SK-N-MC (cell line): ENCODE results near the gene COL4A1.

ENCODE experiments used
- EZH2 ChIP-seq: fragments of 200-600 bp; sonication (generic); IDR thresholded peaks from one replicate; pipeline ENCODE4 v1.6.1; 2017; ENCODE audit warnings: antibody characterized with exemption
- FOXP2 ChIP-seq: optimal IDR thresholded peaks from 2 replicates; pipeline ENCODE3; 2011; ENCODE audit warnings: mild to moderate bottlenecking, moderate library complexity; ENCODE audit not compliant: insufficient read depth; ENCODE audit errors: extremely low read length, control extremely low read depth
- POLR2AphosphoS5 ChIP-seq: IDR thresholded peaks from 2 replicates; pipeline ENCODE4 v1.6.1; 2012; ENCODE audit warnings: mild to moderate bottlenecking, low read depth, low read length, borderline replicate concordance

DNA sequence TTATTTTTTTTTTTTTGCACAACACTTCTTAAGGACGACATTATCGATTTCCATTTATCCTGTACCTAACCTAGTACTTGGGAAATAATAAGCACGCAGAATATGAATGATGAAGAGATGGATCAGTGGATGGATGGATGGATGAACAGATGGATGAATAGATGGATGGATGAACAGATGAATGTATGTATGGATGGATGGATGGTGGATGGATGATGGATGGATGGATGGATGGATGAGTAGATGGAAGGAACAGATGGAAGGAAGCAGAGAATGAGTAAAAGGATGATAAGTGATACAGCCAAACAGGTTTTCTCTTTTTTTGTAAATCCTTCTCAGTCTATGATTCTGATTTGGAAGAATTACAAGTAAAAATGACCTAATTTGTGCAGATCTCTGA is 166.9 kb downstream of the COL4A1 start:
- TF ChIP-seq POLR2AphosphoS5 (no peak), EZH2 (no peak), FOXP2 (no peak)
